IMR-90 (cell line): Measurements from ENCODE around the gene LRRC4C.

Source experiments
- RCOR1 ChIP-seq: IDR thresholded peaks from 2 replicates; pipeline ENCODE4 v1.6.1; 2012; ENCODE audit warnings: mild to moderate bottlenecking, low read length, improper control_type of control experiment; ENCODE audit not compliant: insufficient replicate concordance
- SMC3 ChIP-seq: fragments of 150-350 bp; IDR thresholded peaks from 2 replicates; pipeline ENCODE4 v1.6.1; 2016; ENCODE audit warnings: low read depth, mild to moderate bottlenecking, antibody characterized with exemption, low read length, moderate library complexity
- TF ChIP-seq, protein P1 (sequence below): conservative IDR thresholded peaks from 2 replicates; pipeline ENCODE4 v1.5.1; 2012; ENCODE audit warnings: mild to moderate bottlenecking, low read depth, low read length, improper control_type of control experiment

DNA sequence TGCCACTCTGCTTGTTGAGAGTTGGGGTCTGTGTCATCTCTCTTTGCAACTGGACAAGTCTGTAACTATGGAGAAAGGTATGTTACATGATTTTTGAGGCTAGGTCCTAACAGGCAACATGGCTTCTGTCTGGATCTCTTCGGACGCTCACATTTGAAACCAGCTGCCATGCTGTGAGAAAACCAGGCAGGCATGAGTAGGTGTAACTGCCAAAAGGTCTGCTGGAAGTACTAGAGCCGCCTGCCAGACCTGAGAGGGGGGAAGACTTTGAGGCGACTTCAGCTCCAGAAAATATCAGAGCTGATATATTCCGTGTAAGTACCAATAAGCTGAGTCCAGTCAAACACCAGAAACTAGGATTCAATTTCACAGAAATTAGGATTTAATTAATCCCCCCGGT lies 579.5 kb downstream of the LRRC4C start:
- TF ChIP-seq, protein P1, sequence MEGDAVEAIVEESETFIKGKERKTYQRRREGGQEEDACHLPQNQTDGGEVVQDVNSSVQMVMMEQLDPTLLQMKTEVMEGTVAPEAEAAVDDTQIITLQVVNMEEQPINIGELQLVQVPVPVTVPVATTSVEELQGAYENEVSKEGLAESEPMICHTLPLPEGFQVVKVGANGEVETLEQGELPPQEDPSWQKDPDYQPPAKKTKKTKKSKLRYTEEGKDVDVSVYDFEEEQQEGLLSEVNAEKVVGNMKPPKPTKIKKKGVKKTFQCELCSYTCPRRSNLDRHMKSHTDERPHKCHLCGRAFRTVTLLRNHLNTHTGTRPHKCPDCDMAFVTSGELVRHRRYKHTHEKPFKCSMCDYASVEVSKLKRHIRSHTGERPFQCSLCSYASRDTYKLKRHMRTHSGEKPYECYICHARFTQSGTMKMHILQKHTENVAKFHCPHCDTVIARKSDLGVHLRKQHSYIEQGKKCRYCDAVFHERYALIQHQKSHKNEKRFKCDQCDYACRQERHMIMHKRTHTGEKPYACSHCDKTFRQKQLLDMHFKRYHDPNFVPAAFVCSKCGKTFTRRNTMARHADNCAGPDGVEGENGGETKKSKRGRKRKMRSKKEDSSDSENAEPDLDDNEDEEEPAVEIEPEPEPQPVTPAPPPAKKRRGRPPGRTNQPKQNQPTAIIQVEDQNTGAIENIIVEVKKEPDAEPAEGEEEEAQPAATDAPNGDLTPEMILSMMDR = no peak
- TF ChIP-seq SMC3 = no peak
- TF ChIP-seq RCOR1 = no peak
